ENCODE measurements around the gene OR10S1.
"Not testable (repeated sequence)": the region's sequence is repeated elsewhere in the genome, so short reads cannot be mapped to it uniquely, and the experiment has no call there.

OR10S1 gene

GRCh38 chr11:123977731-123978347 lies at the start of gene OR10S1:
Gene OR10S1 (minus strand): TSS chr11:123977781. CDS start chr11:123977664, 117 bp downstream.
- DNase-seq: no peak

DNA sequence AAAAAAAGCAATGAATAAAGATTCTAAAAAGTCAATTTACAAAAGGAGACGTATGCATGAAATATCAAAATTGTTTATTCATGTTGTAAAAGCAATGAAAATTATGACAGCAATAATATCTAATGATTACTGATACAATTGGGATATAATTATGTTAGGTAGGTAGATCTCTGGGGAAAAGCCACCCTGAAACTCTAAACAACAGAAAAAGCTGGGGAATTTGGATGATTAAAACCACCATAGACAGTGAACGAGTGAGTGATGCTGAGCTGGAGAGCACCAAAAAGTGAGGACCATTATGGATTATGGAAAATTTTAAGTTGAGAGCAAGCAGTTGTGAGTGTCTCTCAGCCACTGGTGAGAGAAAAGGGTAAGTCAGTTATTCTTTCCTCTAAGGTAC lies 48.9 kb upstream of the OR10S1 start, which contains the start of gene OR10G8:
Gene OR10G8 (plus strand): TSS at position 301 of the 400 bp plus-strand sequence. CDS start 2,825 bp downstream, outside the sequence.
- DNase-seq: no peak

DNA sequence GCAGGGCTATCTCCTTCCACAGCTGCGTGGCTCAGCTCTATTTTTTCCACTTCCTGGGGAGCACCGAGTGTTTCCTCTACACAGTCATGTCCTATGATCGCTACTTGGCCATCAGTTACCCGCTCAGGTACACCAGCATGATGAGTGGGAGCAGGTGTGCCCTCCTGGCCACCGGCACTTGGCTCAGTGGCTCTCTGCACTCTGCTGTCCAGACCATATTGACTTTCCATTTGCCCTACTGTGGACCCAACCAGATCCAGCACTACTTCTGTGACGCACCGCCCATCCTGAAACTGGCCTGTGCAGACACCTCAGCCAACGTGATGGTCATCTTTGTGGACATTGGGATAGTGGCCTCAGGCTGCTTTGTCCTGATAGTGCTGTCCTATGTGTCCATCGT lies 38.3 kb upstream of the OR10S1 start:
- not testable (repeated sequence) for DNase-seq

DNA sequence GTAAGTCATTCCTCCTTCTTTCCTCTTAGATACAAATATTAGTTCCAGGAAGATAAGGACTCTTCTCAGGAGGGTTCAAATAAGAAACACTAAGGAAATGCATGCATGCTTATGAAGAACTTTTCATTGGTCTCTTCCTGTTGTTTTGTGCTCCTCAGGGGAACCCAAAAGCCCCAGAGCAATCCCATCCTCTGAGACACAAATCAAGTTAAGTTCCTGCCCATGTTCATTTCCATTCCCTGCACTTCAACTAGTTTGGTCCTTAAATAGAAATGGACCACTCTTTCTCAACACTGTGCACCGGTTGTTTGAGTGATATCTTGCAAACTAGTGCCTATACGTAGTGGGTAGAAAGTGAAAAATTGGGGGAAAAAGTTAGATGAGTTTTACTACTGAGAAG lies 35.1 kb upstream of the OR10S1 start, which contains the start of gene OR10G4:
Gene OR10G4 (plus strand): TSS at position 301 of the 400 bp plus-strand sequence. CDS start 2,578 bp downstream, outside the sequence.
- no peak for DNase-seq

- DNase-seq: no peak
Measured at GRCh38 chr11:123995119-123995518, 17.5 kb upstream of the OR10S1 start, which contains the start of gene OR10G6. Gene OR10G6 (minus strand): TSS chr11:123995161. CDS start chr11:123995161, 0 bp downstream.

DNA sequence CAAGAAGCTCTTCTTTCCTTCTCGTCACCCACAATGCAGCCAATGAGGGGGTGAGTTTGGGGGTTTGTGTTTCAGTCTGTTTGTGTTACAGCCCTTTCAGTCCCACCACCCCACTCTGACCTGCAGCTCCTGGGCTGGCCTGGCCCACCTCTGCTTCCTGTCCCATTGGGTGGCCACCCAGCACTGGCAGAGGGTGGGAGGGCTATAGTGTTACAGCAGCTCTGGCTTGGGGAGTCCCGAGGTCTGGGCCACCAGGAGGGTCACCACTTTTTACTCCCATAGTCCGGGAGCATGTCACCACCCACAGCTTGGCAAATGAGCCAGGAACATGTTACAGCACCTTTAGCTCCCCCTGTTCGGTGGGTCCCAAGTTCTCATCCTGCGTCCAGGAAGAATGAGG lies 1.7 kb upstream of the OR10S1 start:
- DNase-seq: no peak

DNA sequence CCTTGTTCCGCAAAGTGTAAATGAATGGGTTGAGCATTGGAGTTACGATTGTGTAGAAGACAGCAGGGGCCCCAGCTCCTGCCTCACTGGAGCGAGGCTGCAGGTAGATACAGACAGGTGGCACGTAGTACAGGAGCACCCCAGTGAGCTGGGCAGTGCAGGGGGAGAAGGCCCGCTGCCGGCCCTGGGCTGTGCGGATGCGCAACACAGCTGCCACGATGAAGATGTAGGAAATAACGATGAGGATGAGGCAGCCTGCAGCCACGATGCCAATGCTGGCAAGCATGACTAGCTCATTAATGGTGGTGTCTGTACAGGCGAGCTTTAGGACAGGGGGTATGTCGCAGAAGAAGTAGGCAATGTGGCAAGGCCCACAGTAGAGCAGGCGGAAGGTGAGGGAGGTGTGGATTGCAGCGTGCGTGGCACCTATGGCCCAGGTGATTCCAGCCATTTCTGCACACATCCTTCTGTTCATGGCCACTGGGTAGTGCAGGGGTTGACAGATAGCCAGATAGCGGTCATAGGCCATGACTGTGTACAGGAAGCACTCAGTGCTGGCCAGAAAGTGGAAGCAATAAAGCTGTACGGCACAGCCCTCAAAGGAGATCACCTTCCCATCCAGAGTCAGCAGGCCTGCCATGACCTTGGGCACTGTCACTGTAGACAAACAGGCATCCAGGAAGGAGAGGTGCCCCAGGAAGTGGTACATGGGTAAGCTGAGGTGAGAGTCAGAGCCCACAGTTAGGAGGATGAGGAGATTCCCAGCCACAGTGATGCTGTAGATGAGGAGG lies 616 bp downstream of the OR10S1 start:
- no peak for DNase-seq

DNA sequence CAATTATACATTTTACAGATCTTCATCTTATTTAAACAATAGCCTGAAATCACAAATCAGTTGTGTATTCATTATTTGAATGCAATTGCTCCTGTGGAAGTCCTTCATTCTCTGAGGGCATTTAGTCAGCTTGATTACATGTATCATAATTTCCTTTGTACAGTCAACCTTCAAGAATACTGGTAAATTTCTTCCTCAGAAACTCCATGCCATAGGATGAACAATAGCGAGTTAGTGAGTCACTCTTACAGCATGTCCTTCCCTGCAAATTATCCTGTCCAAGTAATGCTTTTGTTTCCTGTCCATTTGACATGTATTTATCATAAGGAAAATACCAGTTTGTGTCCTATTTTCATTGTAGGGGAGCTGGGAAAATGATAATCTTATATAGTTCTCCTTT lies 3.8 kb downstream of the OR10S1 start:
- no peak for DNase-seq

GRCh38 chr11:123956752-123957151 lies 20.8 kb downstream of the OR10S1 start:
- no peak for DNase-seq

DNA sequence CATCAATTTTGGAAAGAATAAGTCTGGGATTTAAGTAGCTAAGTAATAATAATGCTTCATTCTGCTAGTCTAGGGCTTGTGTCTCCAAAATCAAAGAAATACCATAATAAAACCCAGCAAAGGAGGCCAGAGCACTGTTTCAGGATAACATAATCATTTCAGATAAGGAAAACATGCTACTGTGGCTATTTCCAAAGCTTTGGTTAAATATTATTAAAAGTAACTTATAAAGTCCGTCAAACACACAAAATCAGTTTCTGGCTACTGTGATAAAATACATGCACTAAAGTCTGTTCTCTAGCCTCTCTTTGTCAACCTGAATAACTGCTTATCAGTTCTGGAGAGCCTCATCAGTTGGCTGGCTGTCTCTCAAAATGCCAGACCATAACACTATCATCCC lies 32.4 kb downstream of the OR10S1 start:
- DNase-seq: no peak

- DNase-seq: no peak
Measured at GRCh38 chr11:123943738-123944137, 33.8 kb downstream of the OR10S1 start, which contains the start of gene OR6T1. Gene OR6T1 (minus strand): TSS chr11:123943838. CDS start chr11:123943838, 0 bp downstream.

GRCh38 chr11:123942413-123942812 lies 35.2 kb downstream of the OR10S1 start:
- no peak for DNase-seq

GRCh38 chr11:123939317-123939716 lies 38.3 kb downstream of the OR10S1 start, which contains the start of gene OR4D5:
Gene OR4D5 (plus strand): TSS chr11:123939617. CDS start chr11:123939617, 0 bp downstream.
- no peak for DNase-seq
